Kidney capillary endothelial cell (primary cell): ENCODE data around the gene HYAL2.

Source experiments
- DNase-seq: peaks from one replicate; pipeline ENCODE4 v3.0.0-alpha.2; 2018; ENCODE audit warnings: low spot score

The HYAL2 gene

GRCh38 chr3:50271314-50271936 is 51.1 kb downstream of the HYAL2 start:
- DNase-seq, result no peak

- no peak for DNase-seq
Observed at GRCh38 chr3:50270422-50271224, 51.9 kb downstream of the HYAL2 start.

GRCh38 chr3:50269977-50270413 is 52.5 kb downstream of the HYAL2 start:
- DNase-seq, result no peak

- DNase-seq, result no peak
Observed at GRCh38 chr3:50269460-50269859, 53.1 kb downstream of the HYAL2 start.

GRCh38 chr3:50268703-50269451 is 53.7 kb downstream of the HYAL2 start, which contains the start of gene SEMA3B:
Gene SEMA3B (plus strand): TSS chr3:50269147. CDS start chr3:50269241, 94 bp downstream.
- DNase-seq, result no peak

- no peak for DNase-seq
Observed at GRCh38 chr3:50268276-50268675, 54.3 kb downstream of the HYAL2 start.
